ENCODE data around the gene HNF4A.

Gene HNF4A

DNA sequence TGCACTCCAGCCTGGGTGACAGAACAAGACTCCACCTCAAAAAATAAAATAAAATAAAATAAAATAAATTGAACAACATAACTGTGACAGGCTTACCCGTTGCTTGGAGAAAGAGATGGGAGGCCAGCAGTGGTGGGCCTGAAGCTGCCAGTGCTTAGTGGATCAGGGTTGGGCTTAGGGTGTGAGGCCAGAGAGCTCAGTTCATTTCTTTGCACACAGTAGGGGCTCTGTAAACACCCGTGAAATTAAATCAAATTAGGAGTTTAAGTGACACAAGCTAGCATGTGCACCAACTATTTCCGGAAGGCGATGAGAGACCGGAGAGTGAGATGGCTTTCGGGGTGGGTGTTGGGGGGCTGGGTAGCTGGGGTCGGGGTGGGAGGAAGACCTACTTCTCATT lies 94.4 kb downstream of the HNF4A start:
- Histone ChIP-seq H3K79me2 (ENCODE audit: low read length) (no peaks in the 10 kb centered on the region), H4K20me1 (ENCODE audit: insufficient read depth, low read length) (no peaks in the 10 kb centered on the region), H3K9me3 (ENCODE audit: insufficient read depth, low read length) (no peaks in the 10 kb centered on the region), H3K9ac (ENCODE audit: low read length) (no peak overlapping the region), H3K4me2 (ENCODE audit: low read length) (no peak overlapping the region), H3K36me3 (replicated peaks; ENCODE audit: low read depth, low read length) (no peaks in the 10 kb centered on the region), H3K4me1 (ENCODE audit: low read length) (peaks cover 6% of the 10 kb centered on the region), H3K4me3 (ENCODE audit: low read length) (no peak overlapping the region), H3K27ac (ENCODE audit: low read length) (no peak overlapping the region), H3K27me3 (ENCODE audit: low read depth, low read length) (peaks cover 14% of the 10 kb centered on the region; the same call in 1 of the 2 replicates), H2AFZ (ENCODE audit: low read depth, low read length) (no peak overlapping the region)
- TF ChIP-seq EZH2phosphoT487 (IDR thresholded peaks at IDR 0.05; ENCODE audit: low read depth) = no peak
- TF ChIP-seq, protein P1, sequence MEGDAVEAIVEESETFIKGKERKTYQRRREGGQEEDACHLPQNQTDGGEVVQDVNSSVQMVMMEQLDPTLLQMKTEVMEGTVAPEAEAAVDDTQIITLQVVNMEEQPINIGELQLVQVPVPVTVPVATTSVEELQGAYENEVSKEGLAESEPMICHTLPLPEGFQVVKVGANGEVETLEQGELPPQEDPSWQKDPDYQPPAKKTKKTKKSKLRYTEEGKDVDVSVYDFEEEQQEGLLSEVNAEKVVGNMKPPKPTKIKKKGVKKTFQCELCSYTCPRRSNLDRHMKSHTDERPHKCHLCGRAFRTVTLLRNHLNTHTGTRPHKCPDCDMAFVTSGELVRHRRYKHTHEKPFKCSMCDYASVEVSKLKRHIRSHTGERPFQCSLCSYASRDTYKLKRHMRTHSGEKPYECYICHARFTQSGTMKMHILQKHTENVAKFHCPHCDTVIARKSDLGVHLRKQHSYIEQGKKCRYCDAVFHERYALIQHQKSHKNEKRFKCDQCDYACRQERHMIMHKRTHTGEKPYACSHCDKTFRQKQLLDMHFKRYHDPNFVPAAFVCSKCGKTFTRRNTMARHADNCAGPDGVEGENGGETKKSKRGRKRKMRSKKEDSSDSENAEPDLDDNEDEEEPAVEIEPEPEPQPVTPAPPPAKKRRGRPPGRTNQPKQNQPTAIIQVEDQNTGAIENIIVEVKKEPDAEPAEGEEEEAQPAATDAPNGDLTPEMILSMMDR (IDR thresholded peaks at IDR 0.05; ENCODE audit: low read depth, low read length) = no peak

DNA sequence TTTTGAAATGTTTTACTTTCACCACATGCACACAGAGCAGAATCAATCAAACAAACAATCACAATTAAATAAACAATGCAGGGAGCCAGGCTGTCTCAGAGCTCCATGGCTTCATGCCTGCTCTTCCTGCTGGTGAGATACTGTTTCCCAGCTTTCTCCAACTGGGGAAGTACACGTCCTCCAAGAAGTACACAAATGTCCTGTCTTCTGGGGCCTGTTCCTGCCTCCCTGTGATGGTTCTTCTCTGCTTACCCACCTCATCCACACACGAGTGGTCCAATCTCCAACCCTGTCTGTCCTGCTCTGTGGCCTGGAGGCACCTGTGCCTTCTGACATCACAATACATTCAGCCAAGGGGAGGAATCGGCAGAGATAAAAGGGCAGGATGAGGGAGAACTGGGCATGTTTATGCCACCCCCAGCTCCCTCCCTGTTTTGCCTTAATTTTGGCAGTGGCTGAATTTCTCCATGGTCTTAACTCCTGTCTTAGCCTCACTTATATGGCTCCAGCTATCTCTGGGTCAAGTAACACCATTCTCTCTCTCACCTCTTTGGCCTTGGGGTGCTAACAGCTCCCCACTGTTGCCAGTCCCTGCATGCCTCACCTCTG lies 94.9 kb downstream of the HNF4A start:
- Histone ChIP-seq H3K36me3 (replicated peaks; ENCODE audit: low read depth, low read length) (no peaks in the 10 kb centered on the region), H3K27ac (ENCODE audit: low read length) (no peak overlapping the region), H4K20me1 (ENCODE audit: insufficient read depth, low read length) (no peaks in the 10 kb centered on the region), H2AFZ (ENCODE audit: low read depth, low read length) (no peak overlapping the region), H3K27me3 (ENCODE audit: low read depth, low read length) (peaks cover 14% of the 10 kb centered on the region; the same call in 1 of the 2 replicates), H3K9ac (ENCODE audit: low read length) (no peak overlapping the region), H3K4me3 (ENCODE audit: low read length) (no peak overlapping the region), H3K4me2 (ENCODE audit: low read length) (no peak overlapping the region), H3K79me2 (ENCODE audit: low read length) (no peaks in the 10 kb centered on the region), H3K4me1 (ENCODE audit: low read length) (peaks cover 6% of the 10 kb centered on the region), H3K9me3 (ENCODE audit: insufficient read depth, low read length) (no peaks in the 10 kb centered on the region)
- no peak for TF ChIP-seq EZH2phosphoT487 (IDR thresholded peaks at IDR 0.05; ENCODE audit: low read depth)
- TF ChIP-seq, protein P1 (IDR thresholded peaks at IDR 0.05; ENCODE audit: low read depth, low read length) = no peak

DNA sequence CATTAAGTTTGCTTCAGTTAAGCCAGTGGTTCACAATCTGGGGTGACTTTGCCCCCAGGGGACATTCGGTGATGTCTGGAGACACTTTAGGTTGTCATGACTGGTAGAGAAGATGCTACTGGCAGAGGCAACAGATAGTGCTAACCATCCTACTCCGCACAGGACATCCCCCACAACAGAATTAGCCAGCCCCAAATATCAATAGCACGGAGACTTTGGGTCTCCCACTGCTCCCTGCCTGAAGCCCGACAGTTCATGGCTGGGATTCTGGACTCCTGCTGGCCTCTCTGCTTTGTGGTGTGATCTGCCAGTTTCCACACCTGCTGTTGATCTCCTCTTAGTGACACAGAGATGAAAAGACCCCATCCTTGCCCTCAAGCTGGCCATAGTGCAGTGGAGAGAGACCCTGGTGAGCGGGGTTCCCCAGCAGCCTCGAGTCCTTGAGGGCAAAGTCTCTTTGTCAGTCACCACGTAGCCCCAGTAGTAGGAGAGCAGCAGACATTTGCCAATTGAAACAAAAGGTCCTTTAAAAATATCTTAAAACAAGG lies 95.5 kb downstream of the HNF4A start:
- H3K4me2 ChIP-seq (ENCODE audit: low read length) = no peak overlapping the region

DNA sequence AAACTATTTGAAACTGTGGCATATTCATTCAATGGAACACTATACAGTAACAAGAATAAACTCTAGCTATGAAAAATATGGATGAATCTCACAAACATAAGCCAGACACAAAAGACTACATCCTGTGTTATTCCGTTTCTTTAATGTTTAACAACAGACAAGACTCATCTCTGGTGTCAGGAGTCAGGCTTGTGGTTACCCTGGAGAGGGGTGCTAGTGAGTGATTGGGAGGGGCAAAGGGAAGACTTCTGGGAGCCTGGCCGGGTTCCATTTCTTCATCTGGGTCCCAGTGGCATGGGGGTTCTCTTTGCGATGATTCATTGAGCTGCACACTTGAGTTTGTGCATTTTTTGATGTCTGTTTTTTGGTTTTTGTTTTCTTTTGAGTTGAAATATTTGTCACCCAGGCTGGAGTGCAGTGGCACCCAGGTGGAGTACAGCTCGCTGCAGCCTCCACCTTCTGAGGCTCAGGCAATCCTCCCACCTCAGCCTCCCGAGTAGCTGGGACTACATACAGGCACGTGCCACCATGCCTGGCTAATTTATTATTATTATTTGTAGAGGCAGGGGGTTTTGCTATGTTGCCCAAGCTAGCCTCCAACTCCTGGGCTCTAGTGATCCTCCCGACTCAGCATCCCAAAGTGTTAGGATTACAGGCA lies 98.9 kb downstream of the HNF4A start:
- no peak overlapping the region for H3K9ac ChIP-seq (ENCODE audit: low read length)
- no peaks in the 10 kb centered on the region for H3K9me3 ChIP-seq (ENCODE audit: insufficient read depth, low read length)
- no peak overlapping the region for H3K27ac ChIP-seq (ENCODE audit: low read length)
- H3K4me2 ChIP-seq (ENCODE audit: low read length) = no peak overlapping the region
- no peak overlapping the region for H2AFZ ChIP-seq (ENCODE audit: low read depth, low read length)
- peaks cover 12% of the 10 kb centered on the region; the same call in 1 of the 2 replicates for H3K27me3 ChIP-seq (ENCODE audit: low read depth, low read length)
- H3K79me2 ChIP-seq (ENCODE audit: low read length) = no peaks in the 10 kb centered on the region
- no peaks in the 10 kb centered on the region for H3K36me3 ChIP-seq (replicated peaks; ENCODE audit: low read depth, low read length)
- H3K4me1 ChIP-seq (ENCODE audit: low read length) = no peaks in the 10 kb centered on the region
- H3K4me3 ChIP-seq (ENCODE audit: low read length) = no peak overlapping the region
- H4K20me1 ChIP-seq (ENCODE audit: insufficient read depth, low read length) = no peaks in the 10 kb centered on the region
- no peak for TF ChIP-seq EZH2phosphoT487 (IDR thresholded peaks at IDR 0.05; ENCODE audit: low read depth)
- TF ChIP-seq, protein P1 (IDR thresholded peaks at IDR 0.05; ENCODE audit: low read depth, low read length) = no peak

More for the DNA sequence above, 95.5 kb downstream of the HNF4A start:
- Histone ChIP-seq H3K9me3 (ENCODE audit: insufficient read depth, low read length) (no peaks in the 10 kb centered on the region), H3K36me3 (replicated peaks; ENCODE audit: low read depth, low read length) (no peaks in the 10 kb centered on the region), H3K9ac (ENCODE audit: low read length) (no peak overlapping the region), H3K27me3 (ENCODE audit: low read depth, low read length) (peaks cover 12% of the 10 kb centered on the region; the same call in 1 of the 2 replicates), H3K79me2 (ENCODE audit: low read length) (no peaks in the 10 kb centered on the region), H3K4me1 (ENCODE audit: low read length) (peaks cover 6% of the 10 kb centered on the region), H3K4me3 (ENCODE audit: low read length) (no peak overlapping the region), H2AFZ (ENCODE audit: low read depth, low read length) (no peak overlapping the region), H4K20me1 (ENCODE audit: insufficient read depth, low read length) (no peaks in the 10 kb centered on the region), H3K27ac (ENCODE audit: low read length) (no peak overlapping the region)
- no peak for TF ChIP-seq EZH2phosphoT487 (IDR thresholded peaks at IDR 0.05; ENCODE audit: low read depth)
- TF ChIP-seq, protein P1 (IDR thresholded peaks at IDR 0.05; ENCODE audit: low read depth, low read length) = no peak
